Caco-2 (cell line): ENCODE data around the gene OXT. TPM values are rescaled to one million over a fixed set of nuclear protein-coding genes. Genes with fewer than 3 reads are reported as not detected.

ENCODE experiments used
- BruUV-seq: library from RNA; stranded (reverse); fragments of 400-500 nt; replicated peaks from 2 replicates; lab custom pipeline; 2021; lab: Mats Ljungman, UMichigan
- CTCF ChIA-PET: fragments of 300-600 bp; sonication (Branson Sonifier 250); formaldehyde crosslinking; loops from one replicate; lab custom pipeline; 2022; ENCODE audit warnings: antibody characterized with exemption; lab: Charles Lee
- POLR2A ChIA-PET: fragments of 300-600 bp; sonication (Branson Sonifier 250); formaldehyde crosslinking; loops from one replicate; lab custom pipeline; 2022; ENCODE audit warnings: antibody characterized with exemption; lab: Charles Lee
- DNase-seq, 2 experiments: peaks; one replicate each; pipeline versions ENCODE4 v3.0.0 to v3.0.0-alpha.2; 2020 to 2022
- H3K27me3 ChIP-seq: replicated peaks from 2 replicates; pipeline ENCODE4 v1.6.0; 2011; ENCODE audit warnings: low read length; ENCODE audit not compliant: control insufficient read depth, insufficient read depth
- H3K36me3 ChIP-seq: 2 replicates; pipeline ENCODE4 v1.5.1; 2011; ENCODE audit warnings: low read length; ENCODE audit not compliant: control insufficient read depth, insufficient read depth
- H3K4me1 ChIP-seq: fragments of 250-450 bp; sonication (Bioruptor Pico); 2 replicates; pipeline ENCODE4 v1.5.1; 2020; ENCODE audit warnings: mild to moderate bottlenecking
- H3K4me3 ChIP-seq: 2 replicates; pipeline ENCODE4 v1.5.1; 2011; ENCODE audit warnings: low read depth, mild to moderate bottlenecking, control low read depth, low read length
- H3K9me3 ChIP-seq: fragments of 250-450 bp; sonication (Bioruptor Pico); 2 replicates; pipeline ENCODE4 v1.5.1; 2020; ENCODE audit warnings: mild to moderate bottlenecking, moderate library complexity
- H3K27ac Mint-ChIP-seq: one replicate; pipeline ENCODE4 v1.8.0; 2022; ENCODE audit warnings: mixed read lengths; ENCODE audit not compliant: unreplicated experiment
- H3K27me3 Mint-ChIP-seq: one replicate; pipeline ENCODE4 v1.8.0; 2022; ENCODE audit warnings: mixed read lengths; ENCODE audit not compliant: insufficient read depth, unreplicated experiment
- H3K36me3 Mint-ChIP-seq: one replicate; pipeline ENCODE4 v1.8.0; 2022; ENCODE audit warnings: mild to moderate bottlenecking, mixed read lengths; ENCODE audit not compliant: insufficient read depth, unreplicated experiment
- H3K4me1 Mint-ChIP-seq: one replicate; pipeline ENCODE4 v1.8.0; 2022; ENCODE audit warnings: low read depth, mixed read lengths; ENCODE audit not compliant: unreplicated experiment
- H3K4me3 Mint-ChIP-seq: one replicate; pipeline ENCODE4 v1.8.0; 2022; ENCODE audit warnings: mild to moderate bottlenecking, moderate library complexity, mixed read lengths; ENCODE audit not compliant: unreplicated experiment
- H3K9me3 Mint-ChIP-seq: one replicate; pipeline ENCODE4 v1.8.0; 2022; ENCODE audit warnings: mixed read lengths; ENCODE audit not compliant: unreplicated experiment
- CTCF ChIP-seq, 2 experiments: fragments of 200-600 bp in 1 of 2; IDR thresholded peaks; 1 replicate in 1 of 2; 2 replicates in 1 of 2; pipeline versions ENCODE4 v1.5.1 to v1.8.0; 2011 to 2022; ENCODE audit warnings: antibody characterized with exemption in 1 of 2, control low read depth in 1 of 2, inconsistent platforms in 1 of 2, low read depth in 1 of 2, low read length in 1 of 2, mild to moderate bottlenecking in 1 of 2, moderate library complexity in 1 of 2; ENCODE audit not compliant: insufficient read depth in 1 of 2, severe bottlenecking in 1 of 2, unreplicated experiment in 1 of 2
- intact Hi-C: fragments of 100-400 bp; cut with micrococcal nuclease; formaldehyde crosslinking; loops from one replicate; pipeline ENCODE4 v1.10.0; 2022; ENCODE audit not compliant: unreplicated experiment
- total RNA-seq: library from RNA; stranded (reverse); gene quantifications from 2 replicates; pipeline ENCODE4 v1.2.3, GENCODE V29; 2022

OXT gene
- total RNA-seq, 1 experiment from 2014 or later = 2.7 TPM

DNA sequence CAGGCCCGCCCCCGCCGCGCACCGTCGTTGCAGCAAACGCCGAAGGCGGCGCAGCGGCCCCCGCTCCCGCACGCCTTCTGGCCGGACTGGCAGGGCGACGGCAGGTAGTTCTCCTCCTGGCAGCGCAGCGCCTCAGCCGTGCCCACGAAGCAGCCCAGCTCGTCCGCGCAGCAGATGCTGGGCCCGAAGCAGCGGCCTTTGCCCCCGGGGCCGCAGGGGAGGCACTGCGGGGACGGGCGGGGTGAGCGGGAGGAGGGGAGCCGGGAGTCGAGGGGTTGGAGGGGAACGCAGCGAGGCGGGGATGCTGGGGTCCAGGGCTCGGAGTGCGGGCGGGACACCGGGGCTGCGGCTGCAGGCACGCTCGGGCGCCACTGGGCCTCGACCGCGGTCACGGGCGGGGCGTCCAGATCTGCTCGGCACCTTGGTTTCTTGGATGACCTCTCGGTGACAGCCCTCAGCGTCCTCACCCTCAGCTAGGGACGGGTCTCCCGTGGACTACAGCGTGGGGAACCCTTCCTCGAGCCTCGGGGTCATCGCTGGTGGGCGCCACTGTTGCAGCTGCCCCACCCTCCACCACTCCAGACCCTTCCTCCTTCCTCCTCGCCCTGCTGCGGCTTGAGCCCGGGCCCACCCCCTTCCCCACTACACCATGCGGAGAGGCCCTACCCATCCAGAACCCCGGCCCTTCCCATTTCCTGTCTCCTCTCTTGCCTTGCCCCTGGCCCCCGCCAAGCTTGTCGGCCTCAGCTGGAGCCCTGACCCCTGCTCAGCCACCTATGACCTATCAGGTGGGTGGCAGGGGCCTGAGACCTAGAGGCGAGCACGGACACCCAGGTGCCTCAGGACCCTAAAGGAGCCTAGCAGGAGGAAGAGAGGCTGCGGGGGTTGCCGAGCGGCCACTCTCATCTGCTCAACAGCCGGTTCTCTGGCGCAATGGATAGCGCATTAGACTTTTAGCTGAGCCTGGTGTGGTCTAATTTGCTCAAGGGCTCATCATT, 11.8 kb downstream of the OXT start:
- intact Hi-C loops = no loop called here
- Mint-ChIP-seq H3K36me3 (no peaks in the 10 kb centered on the region), H3K4me1 (no peaks in the 10 kb centered on the region), H3K27me3 (peaks cover 5% of the 10 kb centered on the region), H3K4me3 (peak overlapping the region; percentile 51), H3K9me3 (no peaks in the 10 kb centered on the region), H3K27ac (no peak overlapping the region)
- H3K27me3 ChIP-seq = no peaks in the 10 kb centered on the region; the same call in 1 of the 2 replicates
- H3K4me3 ChIP-seq = peak overlapping the region; percentile 49
- no peaks in the 10 kb centered on the region for H3K9me3 ChIP-seq
- no peaks in the 10 kb centered on the region for H3K36me3 ChIP-seq
- POLR2A ChIA-PET = no interaction called here
- 0 out of 2 replicates have a peak, but pooled peaks cover 4% of the 10 kb centered on the region for H3K4me1 ChIP-seq
- no peak for TF ChIP-seq CTCF (IDR thresholded peaks at IDR 0.05; ENCODE audit: insufficient read depth in 1 of 2, low read depth in 1 of 2, low read length in 1 of 2, severe bottlenecking in 1 of 2, unreplicated experiment in 1 of 2)
- BruUV-seq = no TSS peak
- no peak for DNase-seq
- CTCF ChIA-PET = no interaction called here

- CTCF ChIA-PET = no interaction called here
- H3K36me3 Mint-ChIP-seq = no peaks in the 10 kb centered on the region
- TF ChIP-seq CTCF (IDR thresholded peaks at IDR 0.05; ENCODE audit: insufficient read depth in 1 of 2, low read depth in 1 of 2, low read length in 1 of 2, severe bottlenecking in 1 of 2, unreplicated experiment in 1 of 2) = no peak
- BruUV-seq = no TSS peak
- peak within 1 kb of the TSS; percentile 51 for H3K4me3 Mint-ChIP-seq
- no peaks in the 10 kb centered on the region for H3K4me1 Mint-ChIP-seq
- no peak within 1 kb of the TSS for H3K4me3 ChIP-seq
- no peaks in the 10 kb centered on the region for H3K36me3 ChIP-seq
- no peaks in the 10 kb centered on the region for H3K9me3 Mint-ChIP-seq
- 0 out of 2 replicates have a peak, but pooled peaks cover 4% of the 10 kb centered on the region for H3K4me1 ChIP-seq
- intact Hi-C loops = no loop called here
- peaks cover 5% of the 10 kb centered on the region for H3K27me3 Mint-ChIP-seq
- POLR2A ChIA-PET = no interaction called here
- no peak for DNase-seq
- no peaks in the 10 kb centered on the region; the same call in 1 of the 2 replicates for H3K27me3 ChIP-seq
- H3K9me3 ChIP-seq = no peaks in the 10 kb centered on the region
- H3K27ac Mint-ChIP-seq = no peak within 1 kb of the TSS
Observed at GRCh38 chr20:3084283-3084985, 13.0 kb downstream of the OXT start, which contains the start of gene AVP. Gene AVP (minus strand): TSS chr20:3084724. CDS start chr20:3084674, 50 bp downstream.

DNA sequence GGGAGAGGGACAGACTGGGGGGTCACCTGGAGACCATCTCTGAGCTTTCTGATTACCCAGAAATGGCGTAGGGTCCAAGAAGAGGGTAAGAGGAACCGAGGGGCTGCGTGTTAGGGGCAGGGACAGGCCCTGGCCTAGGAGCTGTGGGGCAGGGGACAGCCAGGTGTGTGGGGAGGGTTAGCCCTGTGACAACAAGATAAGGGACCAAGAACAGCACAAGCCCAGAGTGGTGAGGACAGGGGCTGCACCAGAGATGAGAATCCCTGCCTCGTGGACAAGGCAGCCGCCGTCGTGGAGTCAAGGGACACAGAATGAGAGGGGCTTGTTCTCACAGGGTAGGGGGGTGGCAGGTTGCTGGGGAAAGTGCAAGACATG, 13.6 kb downstream of the OXT start:
- BruUV-seq = no TSS peak
- H3K27me3 ChIP-seq = no peaks in the 10 kb centered on the region; the same call in 1 of the 2 replicates
- no peak for TF ChIP-seq CTCF (IDR thresholded peaks at IDR 0.05; ENCODE audit: insufficient read depth in 1 of 2, low read depth in 1 of 2, low read length in 1 of 2, severe bottlenecking in 1 of 2, unreplicated experiment in 1 of 2)
- Mint-ChIP-seq H3K27ac (no peak overlapping the region), H3K4me1 (no peaks in the 10 kb centered on the region), H3K27me3 (peaks cover 5% of the 10 kb centered on the region), H3K36me3 (no peaks in the 10 kb centered on the region), H3K9me3 (no peaks in the 10 kb centered on the region), H3K4me3 (no peak overlapping the region)
- 0 out of 2 replicates have a peak, but pooled peaks cover 4% of the 10 kb centered on the region for H3K4me1 ChIP-seq
- ChIA-PET CTCF (no interaction called here), POLR2A (no interaction called here)
- intact Hi-C loops = no loop called here
- H3K36me3 ChIP-seq = no peaks in the 10 kb centered on the region
- no peak overlapping the region for H3K4me3 ChIP-seq
- H3K9me3 ChIP-seq = no peaks in the 10 kb centered on the region
- DNase-seq = no peak
